DND-41 (cell line): ENCODE results near the gene AKAP13.

Experiments used
- ATAC-seq: fragments of 200-7000 bp; cut with Tn5 transposase; 3 replicates; pipeline ENCODE4 v1.9.1; 2021; ENCODE audit warnings: low read depth; ENCODE audit not compliant: insufficient read depth
- DNase-seq: peaks from one replicate; pipeline ENCODE4 v3.0.0-alpha.2; 2020
- H2AFZ ChIP-seq: 2 replicates; pipeline ENCODE4 v1.6.0; 2012; ENCODE audit warnings: low read depth, low read length
- H3K27ac ChIP-seq: 2 replicates; pipeline ENCODE4 v1.5.1; 2012; ENCODE audit warnings: low read length, inconsistent platforms
- H3K27me3 ChIP-seq: fragments of 200-600 bp; sonication (generic); 2 replicates; pipeline ENCODE4 v1.6.0; 2012; ENCODE audit warnings: low read length, mild to moderate bottlenecking, inconsistent platforms; ENCODE audit not compliant: insufficient read depth, poor library complexity
- H3K36me3 ChIP-seq: 2 replicates; pipeline ENCODE4 v1.5.1; 2012; ENCODE audit warnings: low read length, inconsistent platforms; ENCODE audit not compliant: insufficient read depth
- H3K4me1 ChIP-seq: 2 replicates; pipeline ENCODE4 v1.5.1; 2012; ENCODE audit warnings: mild to moderate bottlenecking, low read length; ENCODE audit not compliant: insufficient read depth
- H3K4me2 ChIP-seq: 2 replicates; pipeline ENCODE4 v1.6.0; 2012; ENCODE audit warnings: mild to moderate bottlenecking, moderate library complexity, low read length, inconsistent platforms; ENCODE audit not compliant: insufficient read depth
- H3K4me3 ChIP-seq, 2 experiments: fragments of 200-600 bp in 1 of 2; shearing (Covaris generic) in 1 of 2; 2 replicates each; pipeline ENCODE4 v1.5.1; 2012 to 2016; ENCODE audit warnings: inconsistent platforms in 2 of 2, low read length in 2 of 2, mild to moderate bottlenecking in 2 of 2, low read depth in 1 of 2, moderate library complexity in 1 of 2
- H3K79me2 ChIP-seq: 2 replicates; pipeline ENCODE4 v1.6.0; 2012; ENCODE audit warnings: low read length, inconsistent platforms; ENCODE audit not compliant: insufficient read depth
- H3K9ac ChIP-seq: 2 replicates; pipeline ENCODE4 v1.6.0; 2012; ENCODE audit warnings: low read depth, mild to moderate bottlenecking, inconsistent platforms, low read length, moderate library complexity
- H3K9me3 ChIP-seq: 2 replicates; pipeline ENCODE4 v1.5.1; 2012; ENCODE audit warnings: low read length, moderate library complexity, mild to moderate bottlenecking, inconsistent platforms; ENCODE audit not compliant: insufficient read depth, severe bottlenecking
- H4K20me1 ChIP-seq: 2 replicates; pipeline ENCODE4 v1.6.0; 2012; ENCODE audit warnings: low read length; ENCODE audit not compliant: insufficient read depth
- EZH2 ChIP-seq: IDR thresholded peaks from 3 replicates; pipeline ENCODE4 v1.6.1; 2012; ENCODE audit warnings: borderline replicate concordance, low read depth, mild to moderate bottlenecking, moderate library complexity, low read length, inconsistent platforms; ENCODE audit not compliant: severe bottlenecking
- TF ChIP-seq, protein P1 (sequence below): IDR thresholded peaks from 2 replicates; pipeline ENCODE4 v1.5.1; 2012; ENCODE audit warnings: borderline replicate concordance, low read length, moderate library complexity, mild to moderate bottlenecking; ENCODE audit not compliant: poor library complexity, severe bottlenecking; ENCODE audit errors: extremely low read depth

AKAP13 gene

DNA sequence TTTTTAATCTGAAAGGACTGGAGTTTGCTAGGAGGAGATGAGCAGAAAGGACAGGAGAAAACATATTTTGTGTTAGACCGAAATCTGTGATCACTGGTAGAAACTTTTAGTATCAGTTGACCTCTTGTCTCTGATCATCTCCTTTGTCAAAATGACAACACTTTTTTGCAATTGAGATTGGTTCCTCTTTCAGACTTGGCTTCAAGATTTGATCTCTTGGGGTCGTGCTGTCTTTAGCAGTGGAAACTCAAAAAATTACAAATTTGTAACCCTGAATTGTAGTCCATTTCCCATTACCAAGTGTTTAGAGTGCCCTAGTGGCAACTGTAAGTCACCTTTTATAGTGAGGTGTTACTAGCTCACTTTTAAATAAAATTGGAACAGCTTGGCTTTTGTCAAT is 306.9 kb downstream of the AKAP13 start:
- H3K9ac ChIP-seq: no peak overlapping the region
- H4K20me1 ChIP-seq: no peaks in the 10 kb centered on the region
- no peak overlapping the region for H2AFZ ChIP-seq
- peaks cover 4% of the 10 kb centered on the region; the same call in 1 of the 2 replicates for H3K36me3 ChIP-seq
- H3K79me2 ChIP-seq: peaks cover 23% of the 10 kb centered on the region
- no peak overlapping the region for H3K4me2 ChIP-seq
- H3K4me3 ChIP-seq: no peak overlapping the region
- no peaks in the 10 kb centered on the region for H3K27me3 ChIP-seq
- TF ChIP-seq, protein P1, sequence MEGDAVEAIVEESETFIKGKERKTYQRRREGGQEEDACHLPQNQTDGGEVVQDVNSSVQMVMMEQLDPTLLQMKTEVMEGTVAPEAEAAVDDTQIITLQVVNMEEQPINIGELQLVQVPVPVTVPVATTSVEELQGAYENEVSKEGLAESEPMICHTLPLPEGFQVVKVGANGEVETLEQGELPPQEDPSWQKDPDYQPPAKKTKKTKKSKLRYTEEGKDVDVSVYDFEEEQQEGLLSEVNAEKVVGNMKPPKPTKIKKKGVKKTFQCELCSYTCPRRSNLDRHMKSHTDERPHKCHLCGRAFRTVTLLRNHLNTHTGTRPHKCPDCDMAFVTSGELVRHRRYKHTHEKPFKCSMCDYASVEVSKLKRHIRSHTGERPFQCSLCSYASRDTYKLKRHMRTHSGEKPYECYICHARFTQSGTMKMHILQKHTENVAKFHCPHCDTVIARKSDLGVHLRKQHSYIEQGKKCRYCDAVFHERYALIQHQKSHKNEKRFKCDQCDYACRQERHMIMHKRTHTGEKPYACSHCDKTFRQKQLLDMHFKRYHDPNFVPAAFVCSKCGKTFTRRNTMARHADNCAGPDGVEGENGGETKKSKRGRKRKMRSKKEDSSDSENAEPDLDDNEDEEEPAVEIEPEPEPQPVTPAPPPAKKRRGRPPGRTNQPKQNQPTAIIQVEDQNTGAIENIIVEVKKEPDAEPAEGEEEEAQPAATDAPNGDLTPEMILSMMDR: no peak
- no peak for TF ChIP-seq EZH2
- peaks cover 36% of the 10 kb centered on the region for H3K4me1 ChIP-seq
- ATAC-seq: no peak
- no peaks in the 10 kb centered on the region for H3K9me3 ChIP-seq
- 0 out of 2 replicates have a peak overlapping the region, but pooled peaks have one; percentile 10 for H3K27ac ChIP-seq
- no peak for DNase-seq

DNA sequence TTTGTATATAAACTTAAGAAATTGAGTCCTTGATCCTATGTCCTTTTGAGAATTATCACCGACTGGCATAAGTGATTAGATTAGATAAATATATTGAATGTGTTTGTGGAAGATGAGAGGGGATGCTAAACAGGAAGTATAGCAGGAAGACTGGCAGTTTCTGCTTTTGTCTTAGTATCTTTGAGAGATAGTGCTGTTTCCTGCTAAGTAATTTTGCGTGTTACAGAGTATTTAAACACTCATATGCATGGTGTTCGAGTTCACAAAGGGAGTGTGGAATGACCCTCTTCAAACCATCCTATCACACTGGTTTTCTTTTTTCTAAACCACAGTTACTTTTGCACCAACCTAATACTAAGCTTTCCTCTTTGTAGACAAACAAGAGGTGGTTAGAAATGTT is 308.3 kb downstream of the AKAP13 start:
- Histone ChIP-seq H3K79me2 (peaks cover 28% of the 10 kb centered on the region), H3K27me3 (no peaks in the 10 kb centered on the region), H3K4me1 (peaks cover 45% of the 10 kb centered on the region), H4K20me1 (no peaks in the 10 kb centered on the region), H3K4me3 (0 out of 4 replicates have a peak overlapping the region, but pooled peaks of 1 of the 2 experiments have one; percentile 14), H3K27ac (peak overlapping the region; percentile 86), H3K9me3 (no peaks in the 10 kb centered on the region), H3K4me2 (peak overlapping the region; percentile 75), H2AFZ (peak overlapping the region; percentile 66), H3K9ac (peak overlapping the region; percentile 71), H3K36me3 (peaks cover 13% of the 10 kb centered on the region)
- no peak for TF ChIP-seq EZH2
- TF ChIP-seq, protein P1: no peak
- 0 out of 3 replicates have a peak, but pooled peaks have one; percentile 19 for ATAC-seq
- no peak for DNase-seq

DNA sequence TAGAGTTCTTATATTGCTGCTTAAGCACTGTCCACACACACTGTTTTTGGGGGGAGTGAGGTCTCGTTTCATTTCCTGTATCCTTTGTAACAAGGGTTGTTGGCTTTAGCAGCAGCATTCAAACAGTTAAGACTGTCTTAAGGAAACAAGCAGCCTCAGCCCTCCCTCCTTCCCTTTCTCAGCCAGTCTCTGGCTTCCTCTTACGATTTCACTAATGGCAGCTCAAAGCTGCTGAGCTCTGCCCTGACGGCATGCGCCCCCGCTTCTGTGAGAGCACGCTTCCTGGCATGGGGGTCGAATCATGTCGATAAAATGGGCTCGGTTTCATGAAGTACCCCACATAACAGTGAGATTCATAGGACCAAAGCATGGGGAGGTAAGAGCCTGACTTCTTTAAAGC is 309.3 kb downstream of the AKAP13 start:
- Histone ChIP-seq H3K9me3 (no peaks in the 10 kb centered on the region), H3K4me1 (peaks cover 45% of the 10 kb centered on the region), H3K27ac (peak overlapping the region; percentile 86), H3K4me3 (peak overlapping the region; percentile 34 to 54; a peak in 3 of 4 replicates), H3K27me3 (no peaks in the 10 kb centered on the region), H3K36me3 (peaks cover 21% of the 10 kb centered on the region), H3K9ac (peak overlapping the region; percentile 71), H4K20me1 (no peaks in the 10 kb centered on the region), H2AFZ (peak overlapping the region; percentile 66), H3K79me2 (peaks cover 28% of the 10 kb centered on the region), H3K4me2 (peak overlapping the region; percentile 75)
- peak; percentile 92 for ATAC-seq
- peak; percentile 80 for DNase-seq
- TF ChIP-seq, protein P1: no peak
- no peak for TF ChIP-seq EZH2
